ENCODE data around the gene MSI2.

GRCh38 chr17:57636274-57636673 lies 380.0 kb downstream of the MSI2 start:
- no peak for TF ChIP-seq POLR2A (IDR thresholded peaks at IDR 0.05; ENCODE audit: low read depth, low read length)
- no peak for TF ChIP-seq POLR2AphosphoS5 (IDR thresholded peaks at IDR 0.05; ENCODE audit: low read depth, low read length)
